ENCODE data around the gene BDH2.

- TF ChIP-seq CTCF (IDR thresholded peaks at IDR 0.05; ENCODE audit: low read depth, low read length, poor library complexity, severe bottlenecking) (no peak), EZH2phosphoT487 (IDR thresholded peaks at IDR 0.05; ENCODE audit: borderline replicate concordance, low read length) (no peak)
These were observed 24.7 kb downstream of the BDH2 start for GRCh38 chr4:103074744-103075434.
